HEK293T (cell line): ENCODE measurements around the gene NAT16.

Experiments used
- ARNT ChIP-seq: fragments of 450-650 bp; IDR thresholded peaks from 2 replicates; pipeline ENCODE4 v1.6.1; 2017; ENCODE audit warnings: mild to moderate bottlenecking
- BHLHE40 ChIP-seq: fragments of 450-650 bp; IDR thresholded peaks from 2 replicates; pipeline ENCODE4 v1.6.1; 2016; ENCODE audit warnings: mild to moderate bottlenecking, moderate library complexity, borderline replicate concordance
- CTBP1 ChIP-seq: fragments of 450-650 bp; IDR thresholded peaks from 2 replicates; pipeline ENCODE4 v1.6.1; 2016; ENCODE audit warnings: borderline replicate concordance
- FOXA1 ChIP-seq: fragments of 450-650 bp; IDR thresholded peaks from 2 replicates; pipeline ENCODE4 v1.6.1; 2016; ENCODE audit warnings: mild to moderate bottlenecking
- FOXK2 ChIP-seq: fragments of 450-650 bp; IDR thresholded peaks from 2 replicates; pipeline ENCODE4 v1.6.1; 2016; ENCODE audit warnings: mild to moderate bottlenecking
- FOXM1 ChIP-seq: fragments of 450-650 bp; IDR thresholded peaks from 2 replicates; pipeline ENCODE4 v1.6.1; 2017; ENCODE audit warnings: mild to moderate bottlenecking, borderline replicate concordance
- HDGF ChIP-seq: fragments of 450-650 bp; IDR thresholded peaks from 2 replicates; pipeline ENCODE4 v1.6.1; 2017; ENCODE audit warnings: antibody characterized with exemption, borderline replicate concordance
- L3MBTL2 ChIP-seq: fragments of 450-650 bp; conservative IDR thresholded peaks from 2 replicates; pipeline ENCODE4 v1.6.1; 2016; ENCODE audit warnings: mild to moderate bottlenecking
- NFRKB ChIP-seq: fragments of 450-650 bp; IDR thresholded peaks from 2 replicates; pipeline ENCODE4 v1.6.1; 2016; ENCODE audit warnings: mild to moderate bottlenecking, moderate library complexity
- PKNOX1 ChIP-seq: fragments of 450-650 bp; IDR thresholded peaks from 2 replicates; pipeline ENCODE4 v1.6.1; 2016
- SP1 ChIP-seq: fragments of 450-650 bp; IDR thresholded peaks from 2 replicates; pipeline ENCODE4 v1.6.1; 2017
- SUZ12 ChIP-seq: fragments of 450-650 bp; IDR thresholded peaks from 2 replicates; pipeline ENCODE4 v1.6.1; 2016; ENCODE audit warnings: mild to moderate bottlenecking
- TARDBP ChIP-seq: fragments of 450-650 bp; IDR thresholded peaks from 2 replicates; pipeline ENCODE4 v1.6.1; 2016
- ZNF384 ChIP-seq: fragments of 450-650 bp; IDR thresholded peaks from 2 replicates; pipeline ENCODE4 v1.6.1; 2016

- TF ChIP-seq L3MBTL2 (no peak), HDGF (no peak), SUZ12 (no peak), TARDBP (no peak), FOXM1 (no peak), CTBP1 (peak; percentile 51; the same call in 1 of the 2 replicates), FOXA1 (no peak), BHLHE40 (no peak), PKNOX1 (no peak), ARNT (no peak), SP1 (no peak), NFRKB (no peak), ZNF384 (no peak), FOXK2 (no peak)
Measured at GRCh38 chr7:101163279-101164070, 16.6 kb downstream of the NAT16 start.
